GM12878 (cell line): ENCODE data around the gene ZNF451. TPM values are rescaled to one million over a fixed set of nuclear protein-coding genes. Genes with fewer than 3 reads are reported as not detected.

Experiments used
- ATAC-seq: fragments of 200-7000 bp; cut with Tn5 transposase; 3 replicates; pipeline ENCODE4 v1.9.1; 2020; ENCODE audit warnings: mild to moderate bottlenecking, moderate library complexity
- BruUV-seq: library from RNA; stranded (reverse); fragments of 400-500 nt; replicated peaks from 2 replicates; lab custom pipeline; 2021; lab: Mats Ljungman, UMichigan
- CTCF ChIA-PET: fragments of 300-600 bp; sonication (Branson Sonifier 250); formaldehyde crosslinking; extraction: SDS; loops from one replicate; lab custom pipeline; 2021; ENCODE audit warnings: inconsistent platforms; lab: Yijun Ruan, JAX
- POLR2A ChIA-PET: fragments of 350-600 bp; formaldehyde crosslinking; extraction: SDS; loops from one replicate; lab custom pipeline; 2021; ENCODE audit warnings: inconsistent platforms; lab: Charles Lee
- RAD21 ChIA-PET: fragments of 300-600 bp; sonication (Branson Sonifier 250); formaldehyde crosslinking; loops from one replicate; lab custom pipeline; 2023; ENCODE audit warnings: antibody characterized with exemption; ENCODE audit not compliant: unreplicated experiment; lab: Charles Lee
- SMC1A ChIA-PET: fragments of 300-600 bp; sonication (Branson Sonifier 250); formaldehyde crosslinking; loops from one replicate; lab custom pipeline; 2023; ENCODE audit not compliant: unreplicated experiment, uncharacterized antibody; lab: Charles Lee
- DNase-seq: peaks from one replicate; pipeline ENCODE4 v3.0.0-alpha.2; 2011; ENCODE audit warnings: low read depth, low spot score
- FAIRE-seq: peaks from 3 replicates; lab custom pipeline; 2011; peaks lifted over from hg19 to GRCh38; lab: Jason Lieb, UNC
- H2AFZ ChIP-seq: 2 replicates; pipeline ENCODE4 v1.6.0; 2011; ENCODE audit warnings: low read depth, low read length, control low read depth; ENCODE audit not compliant: control insufficient read depth
- H3K27ac ChIP-seq: 2 replicates; pipeline ENCODE4 v1.5.1; 2011; ENCODE audit warnings: control low read depth; ENCODE audit not compliant: control insufficient read depth, insufficient read depth
- H3K27me3 ChIP-seq, 2 experiments: replicated peaks in 1 of 2; 2 replicates each; pipeline versions ENCODE4 v1.6.0 to v1.6.1; 2011; ENCODE audit warnings: low read length in 1 of 2; ENCODE audit not compliant: control insufficient read depth in 2 of 2, insufficient read depth in 2 of 2
- H3K36me3 ChIP-seq, 2 experiments: 2 replicates each; pipeline ENCODE4 v1.5.1; 2011; ENCODE audit warnings: low read length in 1 of 2; ENCODE audit not compliant: control insufficient read depth in 2 of 2, insufficient read depth in 2 of 2
- H3K4me1 ChIP-seq: 2 replicates; pipeline ENCODE4 v1.6.1; 2011; ENCODE audit warnings: mild to moderate bottlenecking, low read length, moderate library complexity, mixed read lengths; ENCODE audit not compliant: control insufficient read depth, insufficient read depth
- H3K4me2 ChIP-seq: 2 replicates; pipeline ENCODE4 v1.6.0; 2011; ENCODE audit warnings: control low read depth; ENCODE audit not compliant: control insufficient read depth, insufficient read depth
- H3K4me3 ChIP-seq: fragments of 200-600 bp; sonication (generic); 2 replicates; pipeline ENCODE4 v1.5.1; 2016
- H3K79me2 ChIP-seq: 2 replicates; pipeline ENCODE4 v1.6.0; 2011; ENCODE audit warnings: low read length; ENCODE audit not compliant: control insufficient read depth, insufficient read depth
- H3K9ac ChIP-seq: 2 replicates; pipeline ENCODE4 v1.8.0; 2011; ENCODE audit warnings: low read length, control low read depth, mixed read lengths; ENCODE audit not compliant: control insufficient read depth, insufficient read depth
- H3K9me3 ChIP-seq: replicated peaks from 3 replicates; pipeline ENCODE4 v1.5.1; 2011; ENCODE audit warnings: mild to moderate bottlenecking, low read length; ENCODE audit not compliant: control insufficient read depth, insufficient read depth
- H4K20me1 ChIP-seq: 2 replicates; pipeline ENCODE4 v1.6.0; 2011; ENCODE audit not compliant: control insufficient read depth, insufficient read depth
- CBX5 ChIP-seq: sonication (generic); IDR thresholded peaks from 2 replicates; pipeline ENCODE4 v1.6.1; 2016; ENCODE audit warnings: low read depth, moderate library complexity, mild to moderate bottlenecking, inconsistent platforms
- E2F8 ChIP-seq: fragments of 450-650 bp; IDR thresholded peaks from 2 replicates; pipeline ENCODE4 v1.6.1; 2018; ENCODE audit warnings: mild to moderate bottlenecking, low read depth, moderate library complexity; ENCODE audit not compliant: partially characterized antibody
- EED ChIP-seq: sonication (generic); IDR thresholded peaks from 2 replicates; pipeline ENCODE4 v1.6.1; 2016; ENCODE audit warnings: antibody characterized with exemption, low read depth
- IRF4 ChIP-seq: IDR thresholded peaks from 2 replicates; pipeline ENCODE4 v1.6.1; 2011; ENCODE audit warnings: low read depth, low read length
- MEF2B ChIP-seq: fragments of 450-650 bp; IDR thresholded peaks from 2 replicates; pipeline ENCODE4 v1.6.1; 2018; ENCODE audit warnings: mild to moderate bottlenecking, moderate library complexity; ENCODE audit not compliant: partially characterized antibody, poor library complexity, severe bottlenecking
- MXI1 ChIP-seq: fragments of 150-350 bp; IDR thresholded peaks from 2 replicates; pipeline ENCODE4 v1.6.1; 2011; ENCODE audit warnings: low read depth, mild to moderate bottlenecking, inconsistent platforms, low read length, improper control_type of control experiment
- PRDM15 ChIP-seq: fragments of 450-650 bp; formaldehyde crosslinking; IDR thresholded peaks from 2 replicates; pipeline ENCODE4 v1.4.0; 2020; ENCODE audit warnings: mild to moderate bottlenecking, moderate library complexity
- TARDBP ChIP-seq: IDR thresholded peaks from 2 replicates; pipeline ENCODE4 v1.6.1; 2016; ENCODE audit warnings: borderline replicate concordance
- YY1 ChIP-seq: IDR thresholded peaks from 2 replicates; pipeline ENCODE4 v1.6.1; 2011; ENCODE audit warnings: low read depth, mild to moderate bottlenecking, low read length
- ZNF217 ChIP-seq: fragments of 450-650 bp; IDR thresholded peaks from 2 replicates; pipeline ENCODE4 v1.6.1; 2017; ENCODE audit warnings: antibody characterized with exemption, mild to moderate bottlenecking
- WGBS: methylation state at CpG from one replicate; pipeline ENCODE4 v1.1.6; 2016; ENCODE audit warnings: low lambda C conversion rate; ENCODE audit not compliant: insufficient replicate concordance, insufficient coverage; ENCODE audit errors: missing lambda C conversion rate; 5-methylcytosine and 5-hydroxymethylcytosine counted together
- in situ Hi-C: fragments of 300-500 bp; cut with MboI; formaldehyde crosslinking; loops from 9 replicates; pipeline ENCODE4 v1.14.3; 2018; ENCODE audit warnings: mixed read lengths
- intact Hi-C: fragments of 100-400 bp; cut with micrococcal nuclease; formaldehyde crosslinking; loops from one replicate; pipeline ENCODE4 v1.14.2; 2022; ENCODE audit not compliant: unreplicated experiment
- polyA plus RNA-seq, 11 experiments: library from polyadenylated mRNA; depleted of rRNA in 4 of 11; unstranded in 6 of 11; stranded (reverse) in 5 of 11; fragments of >200 nt; fragmentation: Nextera tagmentation in 4 of 11; fragmentation: Illumina TruSeq in 1 of 11; extraction: Ambion mirVana in 4 of 11; extraction: Trizol in 1 of 11; gene quantifications; 1 replicate in 1 of 11; 2 replicates in 10 of 11; pipeline versions ENCODE4 v1.2.1 to v1.2.3, GENCODE V29; 2011 to 2016; ENCODE audit warnings: inconsistent platforms in 2 of 11, missing spikeins in 2 of 11, low read depth in 1 of 11
- total RNA-seq, 4 experiments: library from RNA; depleted of rRNA in 3 of 4; stranded (reverse); fragments of >200 nt in 3 of 4; fragmentation: Illumina TruSeq in 1 of 4; extraction: Trizol in 1 of 4; gene quantifications; 2 replicates each; pipeline versions ENCODE4 v1.2.1 to v1.2.3, GENCODE V29; 2013 to 2021
- TF ChIP-seq, protein P1 (sequence below): fragments of 450-650 bp; IDR thresholded peaks from 2 replicates; pipeline ENCODE4 v1.6.1; 2017; ENCODE audit warnings: borderline replicate concordance
- TF ChIP-seq, protein P2 (sequence below): fragments of 450-650 bp; IDR thresholded peaks from 2 replicates; pipeline ENCODE4 v1.6.1; 2014; ENCODE audit warnings: mild to moderate bottlenecking

Gene ZNF451
- total and polyA plus RNA-seq, 10 of the 15 experiments (the other 5 are each of a cell fraction or from before 2014, with no cell fraction given), result 6.5 to 44.4 (median 23.8) TPM

GRCh38 chr6:57137350-57137749, 47.4 kb downstream of the ZNF451 start:
- Histone ChIP-seq H2AFZ (no peak overlapping the region), H3K4me2 (no peak overlapping the region), H3K27me3 (no peaks in the 10 kb centered on the region), H3K9me3 (no peaks in the 10 kb centered on the region), H3K79me2 (no peaks in the 10 kb centered on the region), H3K36me3 (peaks cover 0 to 12% of the 10 kb centered on the region in 2 experiments; a peak in 2 of 4 replicates), H3K9ac (no peak overlapping the region), H4K20me1 (no peaks in the 10 kb centered on the region), H3K4me3 (no peak overlapping the region), H3K27ac (no peak overlapping the region), H3K4me1 (no peaks in the 10 kb centered on the region)
- ChIA-PET RAD21 (no interaction called here), SMC1A (interaction anchor here (1.4 kb wide), 1 partner anchor 8 kb away, joined by 3 read pairs; no protein-coding TSS in a partner anchor), CTCF (no interaction called here), POLR2A (no interaction called here)
- no peak for FAIRE-seq
- no peak for DNase-seq
- no peak for TF ChIP-seq EED
- no peak for TF ChIP-seq E2F8
- TF ChIP-seq CBX5, result no peak
- no peak for TF ChIP-seq YY1
- TF ChIP-seq, protein P1, sequence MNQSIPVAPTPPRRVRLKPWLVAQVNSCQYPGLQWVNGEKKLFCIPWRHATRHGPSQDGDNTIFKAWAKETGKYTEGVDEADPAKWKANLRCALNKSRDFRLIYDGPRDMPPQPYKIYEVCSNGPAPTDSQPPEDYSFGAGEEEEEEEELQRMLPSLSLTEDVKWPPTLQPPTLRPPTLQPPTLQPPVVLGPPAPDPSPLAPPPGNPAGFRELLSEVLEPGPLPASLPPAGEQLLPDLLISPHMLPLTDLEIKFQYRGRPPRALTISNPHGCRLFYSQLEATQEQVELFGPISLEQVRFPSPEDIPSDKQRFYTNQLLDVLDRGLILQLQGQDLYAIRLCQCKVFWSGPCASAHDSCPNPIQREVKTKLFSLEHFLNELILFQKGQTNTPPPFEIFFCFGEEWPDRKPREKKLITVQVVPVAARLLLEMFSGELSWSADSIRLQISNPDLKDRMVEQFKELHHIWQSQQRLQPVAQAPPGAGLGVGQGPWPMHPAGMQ, result no peak
- TF ChIP-seq, protein P2, sequence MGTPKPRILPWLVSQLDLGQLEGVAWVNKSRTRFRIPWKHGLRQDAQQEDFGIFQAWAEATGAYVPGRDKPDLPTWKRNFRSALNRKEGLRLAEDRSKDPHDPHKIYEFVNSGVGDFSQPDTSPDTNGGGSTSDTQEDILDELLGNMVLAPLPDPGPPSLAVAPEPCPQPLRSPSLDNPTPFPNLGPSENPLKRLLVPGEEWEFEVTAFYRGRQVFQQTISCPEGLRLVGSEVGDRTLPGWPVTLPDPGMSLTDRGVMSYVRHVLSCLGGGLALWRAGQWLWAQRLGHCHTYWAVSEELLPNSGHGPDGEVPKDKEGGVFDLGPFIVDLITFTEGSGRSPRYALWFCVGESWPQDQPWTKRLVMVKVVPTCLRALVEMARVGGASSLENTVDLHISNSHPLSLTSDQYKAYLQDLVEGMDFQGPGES, result no peak
- no peak for TF ChIP-seq IRF4
- no peak for TF ChIP-seq MXI1
- TF ChIP-seq PRDM15 (CRISPR knock-in tag), result no peak
- TF ChIP-seq TARDBP, result no peak
- no peak for TF ChIP-seq MEF2B
- TF ChIP-seq ZNF217, result no peak
- intact Hi-C loops, result no loop called here
- in situ Hi-C loops, result no loop called here
- 100% methylated on average over 2 of the region's 2 CpGs for WGBS
- no peak for ATAC-seq
- no TSS peak for BruUV-seq
